ENCODE data around the gene FURIN. TPM values are rescaled to one million over a fixed set of nuclear protein-coding genes. Genes with fewer than 3 reads are reported as not detected.
A peak's percentile ranks its signal among the peaks of the same experiment; 100 is the strongest.

FURIN gene
- total and polyA plus RNA-seq, 4 donors: 57.1 to 159 (median 92.1) TPM

DNA sequence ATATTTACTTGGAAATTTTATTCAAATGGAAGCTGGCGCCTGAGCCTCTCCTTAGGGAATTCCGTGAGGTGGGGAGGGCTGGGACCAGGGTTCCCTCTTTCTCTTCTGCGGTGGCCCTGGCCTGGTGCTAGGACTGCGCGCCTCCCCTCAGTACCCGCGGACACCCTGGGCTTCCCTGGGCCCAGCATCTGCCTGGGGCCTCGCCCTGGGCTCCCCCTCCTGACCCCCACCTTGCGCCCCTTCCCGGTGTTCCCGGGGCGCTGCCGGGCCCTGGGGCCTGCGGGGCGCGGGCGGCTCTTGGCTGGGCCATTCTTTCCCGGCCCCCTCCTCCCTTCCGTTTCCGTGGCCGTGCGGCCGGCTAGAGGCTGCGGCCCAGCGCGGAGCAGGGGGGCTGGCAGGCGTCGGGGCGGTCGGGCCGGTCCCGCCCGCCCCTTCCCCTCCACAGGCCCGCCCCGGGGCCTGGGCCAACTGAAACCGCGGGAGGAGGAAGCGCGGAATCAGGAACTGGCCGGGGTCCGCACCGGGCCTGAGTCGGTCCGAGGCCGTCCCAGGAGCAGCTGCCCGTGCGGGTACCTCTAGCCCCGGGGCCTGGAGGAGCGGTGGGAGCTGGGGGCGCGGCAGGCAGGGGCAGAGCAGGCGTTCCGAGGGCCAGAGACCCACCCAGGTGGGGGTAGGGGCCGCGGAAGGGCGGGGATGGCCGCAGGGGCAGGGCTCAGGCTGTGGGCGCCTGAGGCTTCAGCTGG lies 15.8 kb downstream of the FURIN start, which contains the start of gene FES:
Gene FES (plus strand): TSS at position 529 of the 743 bp plus-strand sequence. CDS start 542 bp downstream, outside the sequence.
- 3% methylated on average over 48 to 58 of the region's 58 CpGs for WGBS, 2 donors
- TF ChIP-seq, protein P1, sequence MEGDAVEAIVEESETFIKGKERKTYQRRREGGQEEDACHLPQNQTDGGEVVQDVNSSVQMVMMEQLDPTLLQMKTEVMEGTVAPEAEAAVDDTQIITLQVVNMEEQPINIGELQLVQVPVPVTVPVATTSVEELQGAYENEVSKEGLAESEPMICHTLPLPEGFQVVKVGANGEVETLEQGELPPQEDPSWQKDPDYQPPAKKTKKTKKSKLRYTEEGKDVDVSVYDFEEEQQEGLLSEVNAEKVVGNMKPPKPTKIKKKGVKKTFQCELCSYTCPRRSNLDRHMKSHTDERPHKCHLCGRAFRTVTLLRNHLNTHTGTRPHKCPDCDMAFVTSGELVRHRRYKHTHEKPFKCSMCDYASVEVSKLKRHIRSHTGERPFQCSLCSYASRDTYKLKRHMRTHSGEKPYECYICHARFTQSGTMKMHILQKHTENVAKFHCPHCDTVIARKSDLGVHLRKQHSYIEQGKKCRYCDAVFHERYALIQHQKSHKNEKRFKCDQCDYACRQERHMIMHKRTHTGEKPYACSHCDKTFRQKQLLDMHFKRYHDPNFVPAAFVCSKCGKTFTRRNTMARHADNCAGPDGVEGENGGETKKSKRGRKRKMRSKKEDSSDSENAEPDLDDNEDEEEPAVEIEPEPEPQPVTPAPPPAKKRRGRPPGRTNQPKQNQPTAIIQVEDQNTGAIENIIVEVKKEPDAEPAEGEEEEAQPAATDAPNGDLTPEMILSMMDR (IDR thresholded peaks at IDR 0.05; ENCODE audit: control extremely low read depth, extremely low read depth): no peak
- H3K9ac ChIP-seq (ENCODE audit: insufficient read depth in 1 of 2, low read length in 2 of 2): peak within 1 kb of the TSS; percentile 81 to 82
- peaks cover 0 to 34% (median 11%) of the 10 kb centered on the region in 5 donors for H3K4me1 ChIP-seq (ENCODE audit: control insufficient read depth in 5 of 5, insufficient read depth in 5 of 5, low read length in 5 of 5)
- no peaks in the 10 kb centered on the region for H3K9me3 ChIP-seq (ENCODE audit: control insufficient read depth in 4 of 4, insufficient read depth in 3 of 4, low read length in 3 of 4)
- H3K4me3 ChIP-seq: peak within 1 kb of the TSS; percentile 73
- no peaks in the 10 kb centered on the region for H3K27me3 ChIP-seq (ENCODE audit: control insufficient read depth in 3 of 3, insufficient read depth in 3 of 3, low read length in 2 of 3)
- H3K27ac ChIP-seq (ENCODE audit: low read depth in 1 of 2, low read length in 1 of 2): peak within 1 kb of the TSS; percentile 89 to 90
- peaks cover 9 to 44% (median 17%) of the 10 kb centered on the region in 4 donors for H3K36me3 ChIP-seq (ENCODE audit: control insufficient read depth in 4 of 4, insufficient read depth in 4 of 4, low read length in 4 of 4)
- ATAC-seq (ENCODE audit: insufficient read depth, low FRiP score) (peak; percentile 73), DNase-seq (peak; percentile 78 to 91 (median 81))

DNA sequence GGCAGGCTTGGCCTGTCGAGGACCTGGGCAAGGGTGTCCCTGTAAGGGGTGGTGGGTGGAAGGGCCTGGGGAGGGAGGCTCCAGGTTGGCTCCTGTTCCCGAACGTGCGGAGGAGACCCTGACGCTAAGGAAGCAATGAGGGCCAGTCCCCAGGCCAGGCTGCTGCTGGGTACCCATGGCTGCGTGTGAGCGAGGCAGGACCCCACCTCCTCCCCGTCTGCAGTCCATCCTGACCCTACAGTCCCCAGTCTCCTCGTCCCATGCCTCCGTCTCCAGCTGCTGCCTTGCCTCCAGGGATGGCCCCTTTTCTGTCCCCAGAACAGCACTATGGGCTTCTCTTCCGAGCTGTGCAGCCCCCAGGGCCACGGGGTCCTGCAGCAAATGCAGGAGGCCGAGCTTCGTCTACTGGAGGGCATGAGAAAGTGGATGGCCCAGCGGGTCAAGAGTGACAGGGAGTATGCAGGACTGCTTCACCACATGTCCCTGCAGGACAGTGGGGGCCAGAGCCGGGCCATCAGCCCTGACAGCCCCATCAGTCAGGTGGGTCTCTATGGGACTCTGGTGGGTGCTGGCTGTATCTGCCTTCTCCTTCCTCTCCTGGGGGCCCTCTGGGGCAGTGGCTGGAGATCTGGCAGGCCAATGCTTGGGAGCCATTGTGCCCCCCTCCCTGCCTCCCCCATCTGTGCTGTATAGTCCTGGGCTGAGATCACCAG lies 16.5 kb downstream of the FURIN start:
- TF ChIP-seq, protein P1 (IDR thresholded peaks at IDR 0.05; ENCODE audit: control extremely low read depth, extremely low read depth): no peak
- 16 to 25% methylated on average over 16 of the region's 16 CpGs for WGBS, 2 donors
- Histone ChIP-seq H3K36me3 (ENCODE audit: control insufficient read depth in 4 of 4, insufficient read depth in 4 of 4, low read length in 4 of 4) (peaks cover 10 to 43% (median 14%) of the 10 kb centered on the region in 4 donors), H3K27me3 (ENCODE audit: control insufficient read depth in 3 of 3, insufficient read depth in 3 of 3, low read length in 2 of 3) (no peaks in the 10 kb centered on the region), H3K9me3 (ENCODE audit: control insufficient read depth in 4 of 4, insufficient read depth in 3 of 4, low read length in 3 of 4) (no peaks in the 10 kb centered on the region), H3K4me3 (peak overlapping the region; percentile 73), H3K4me1 (ENCODE audit: control insufficient read depth in 5 of 5, insufficient read depth in 5 of 5, low read length in 5 of 5) (peaks cover 0 to 34% (median 11%) of the 10 kb centered on the region in 5 donors), H3K9ac (ENCODE audit: insufficient read depth in 1 of 2, low read length in 2 of 2) (peak overlapping the region; percentile 37 to 40), H3K27ac (ENCODE audit: low read depth in 1 of 2, low read length in 1 of 2) (peak overlapping the region; percentile 89 to 90)
- DNase-seq (no peak), ATAC-seq (ENCODE audit: insufficient read depth, low FRiP score) (no peak)

DNA sequence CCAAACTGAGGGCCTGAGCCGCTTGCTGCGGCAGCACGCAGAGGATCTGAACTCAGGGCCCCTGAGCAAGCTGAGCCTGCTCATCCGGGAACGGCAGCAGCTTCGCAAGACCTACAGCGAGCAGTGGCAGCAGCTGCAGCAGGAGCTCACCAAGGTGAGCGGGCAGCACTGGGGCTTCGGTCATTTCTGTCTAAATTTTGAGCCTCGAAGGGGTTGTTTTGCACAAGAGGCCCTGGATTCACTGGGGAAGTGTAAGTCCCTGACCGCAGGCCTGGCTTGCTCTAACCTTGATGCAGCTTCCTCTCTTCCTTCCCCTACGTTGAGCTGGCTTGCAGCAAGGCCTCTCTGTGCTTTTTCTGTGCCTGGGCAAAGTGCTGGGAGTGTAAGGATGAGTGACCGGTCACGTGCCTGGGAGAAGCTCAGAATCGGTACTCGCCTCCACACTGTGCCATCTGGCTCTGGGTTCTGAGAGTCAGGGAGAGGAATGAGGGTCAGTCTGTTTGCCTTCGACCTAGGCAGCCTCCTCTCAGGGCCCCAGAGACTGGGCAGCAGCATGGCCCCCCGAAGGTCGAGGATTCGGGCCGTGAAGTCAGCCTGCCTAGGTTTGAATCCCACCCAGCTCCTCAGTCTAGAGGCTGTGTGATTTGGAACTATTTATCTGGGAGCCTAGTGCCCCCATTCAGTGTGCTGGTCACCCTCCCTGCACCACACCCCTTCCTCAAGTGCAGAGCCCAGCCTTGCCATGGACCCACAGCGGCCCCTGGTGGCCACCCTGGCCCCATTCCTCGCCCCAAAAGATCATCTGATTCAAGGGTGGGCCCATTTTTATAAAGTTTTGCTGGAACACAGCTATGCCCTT lies 17.3 kb downstream of the FURIN start:
- DNase-seq (peak; percentile 82 to 86 (median 85)), ATAC-seq (ENCODE audit: insufficient read depth, low FRiP score) (peak; percentile 75)
- WGBS, 2 donors: 17 to 37% methylated on average over 23 of the region's 23 CpGs
- Histone ChIP-seq H3K27ac (ENCODE audit: low read depth in 1 of 2, low read length in 1 of 2) (peak overlapping the region; percentile 89 to 90), H3K9ac (ENCODE audit: insufficient read depth in 1 of 2, low read length in 2 of 2) (peak overlapping the region in 1 of 2 donors; percentile 45), H3K4me3 (peak overlapping the region; percentile 73), H3K36me3 (ENCODE audit: control insufficient read depth in 4 of 4, insufficient read depth in 4 of 4, low read length in 4 of 4) (peaks cover 7 to 42% (median 11%) of the 10 kb centered on the region in 4 donors), H3K9me3 (ENCODE audit: control insufficient read depth in 4 of 4, insufficient read depth in 3 of 4, low read length in 3 of 4) (no peaks in the 10 kb centered on the region), H3K4me1 (ENCODE audit: control insufficient read depth in 5 of 5, insufficient read depth in 5 of 5, low read length in 5 of 5) (peaks cover 0 to 34% (median 11%) of the 10 kb centered on the region in 5 donors), H3K27me3 (ENCODE audit: control insufficient read depth in 3 of 3, insufficient read depth in 3 of 3, low read length in 2 of 3) (no peaks in the 10 kb centered on the region)
- TF ChIP-seq, protein P1 (IDR thresholded peaks at IDR 0.05; ENCODE audit: control extremely low read depth, extremely low read depth): peak; percentile 99

Data from lung (tissue), 12 donors.